ENCODE data around the gene DYTN.

The DYTN gene

DNA sequence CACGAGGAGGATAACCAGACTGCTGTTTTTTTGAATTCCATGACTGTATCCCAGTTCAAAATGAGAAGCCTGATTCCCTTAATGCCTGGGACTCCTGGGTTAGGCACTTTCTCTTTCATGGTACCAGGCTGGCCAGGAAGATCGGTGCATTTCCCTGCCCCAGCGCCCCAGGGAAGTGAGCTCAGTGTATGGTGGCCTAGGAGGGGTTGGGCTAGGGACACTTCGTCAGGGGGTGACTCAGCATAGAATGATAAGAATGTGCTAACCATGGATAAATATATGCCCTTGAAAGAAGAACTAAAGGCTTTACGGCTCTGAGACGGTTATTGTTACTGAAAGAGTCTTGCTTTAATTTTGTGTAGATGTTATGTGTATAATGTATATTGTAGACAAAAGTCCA is 103.4 kb downstream of the DYTN start:
- no peak for DNase-seq (ENCODE audit: low read depth in 3 of 3)

DNA sequence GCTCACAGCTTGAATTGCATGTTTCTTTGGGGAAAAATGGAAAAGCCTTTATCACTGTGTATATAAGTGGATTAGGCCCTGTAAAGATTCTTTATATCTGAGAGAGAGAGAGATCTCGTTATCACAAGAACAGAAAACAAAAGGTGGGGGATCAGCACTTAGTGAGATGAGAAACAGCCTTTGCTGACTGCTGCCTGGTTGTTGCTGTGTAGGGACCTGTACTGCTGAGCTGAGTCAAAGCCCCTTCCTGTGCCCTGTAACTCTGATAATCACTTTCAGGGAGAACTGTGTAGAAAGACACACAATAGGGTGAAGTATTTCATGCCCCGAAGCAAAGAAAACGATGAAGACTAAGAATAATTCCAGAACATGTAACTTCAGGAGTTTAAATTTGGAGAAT is 106.5 kb downstream of the DYTN start:
- no peak for DNase-seq (ENCODE audit: low read depth in 3 of 3)

DNA sequence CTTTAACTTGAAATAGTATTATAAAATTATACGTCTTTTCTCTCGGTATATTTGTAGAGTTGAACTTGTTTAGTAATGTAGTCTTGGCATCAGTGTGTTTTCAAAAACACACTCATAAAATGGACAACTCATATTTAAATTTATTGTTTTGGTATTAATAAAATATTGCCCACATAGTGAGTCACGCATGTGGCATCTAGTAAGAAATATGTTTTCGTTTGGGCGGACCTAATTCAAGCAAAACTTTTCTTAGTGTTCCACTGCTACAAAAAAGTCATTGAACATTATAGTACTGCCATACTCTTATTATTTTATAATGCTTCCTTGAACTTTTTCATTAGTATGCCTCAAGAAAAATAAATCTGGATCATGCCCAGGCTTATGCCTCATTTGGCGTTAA is 107.0 kb downstream of the DYTN start:
- no peak for DNase-seq (ENCODE audit: low read depth in 3 of 3)

DNA sequence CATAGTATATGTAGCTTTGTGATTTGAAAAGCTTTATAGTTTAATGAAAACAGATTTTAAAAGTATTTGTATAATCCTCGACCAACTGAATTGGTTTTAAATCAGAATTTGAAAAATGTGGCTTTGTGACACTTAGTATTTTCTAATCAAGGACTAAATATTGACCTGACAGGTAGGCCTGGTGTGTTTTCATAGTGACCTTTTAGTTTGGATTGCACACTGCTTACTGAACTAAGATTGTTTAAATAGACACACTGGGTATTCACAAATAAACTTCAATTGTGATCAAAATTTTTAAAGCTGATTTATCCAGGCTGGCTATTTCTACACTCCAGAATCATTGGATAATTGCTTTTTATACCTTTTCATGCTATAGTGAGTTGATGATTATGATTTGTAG is 107.7 kb downstream of the DYTN start:
- DNase-seq (ENCODE audit: low read depth in 3 of 3): no peak

DNA sequence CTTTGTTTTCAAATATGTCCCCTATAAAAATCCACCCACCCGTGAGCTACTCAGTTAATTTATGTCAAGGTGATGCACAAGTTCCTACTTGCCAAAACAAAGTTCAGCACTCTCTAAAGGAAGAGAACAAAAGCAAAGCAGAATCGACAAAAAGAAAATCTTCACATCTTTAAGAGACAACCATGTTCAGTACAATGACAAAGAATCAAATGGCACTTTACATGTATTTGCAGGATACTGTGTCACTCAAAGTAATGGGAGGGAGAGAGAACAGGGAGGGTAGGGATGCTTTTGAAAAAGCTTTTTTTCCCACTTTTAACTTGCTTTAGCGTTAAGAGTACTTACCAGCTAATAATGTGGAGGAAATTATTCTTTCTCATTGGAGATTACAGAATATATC is 115.0 kb downstream of the DYTN start:
- no peak for DNase-seq (ENCODE audit: low read depth in 3 of 3)
